Stimulated activated CD4-positive, alpha-beta T cell treated with anti-CD3 and anti-CD28 coated beads, Interleukin-1b, Interleukin-23, amount 100 ng/mL, for 48 hours (primary cell): ENCODE data around the gene GDF15.
A peak's percentile ranks its signal among the peaks of the same experiment; 100 is the strongest.

Source experiments
- DNase-seq: peaks from one replicate; pipeline ENCODE4 v3.0.0-alpha.2; 2020

GDF15 gene

GRCh38 chr19:18419699-18420460, 33.9 kb downstream of the GDF15 start:
- peak; percentile 53 for DNase-seq

DNA sequence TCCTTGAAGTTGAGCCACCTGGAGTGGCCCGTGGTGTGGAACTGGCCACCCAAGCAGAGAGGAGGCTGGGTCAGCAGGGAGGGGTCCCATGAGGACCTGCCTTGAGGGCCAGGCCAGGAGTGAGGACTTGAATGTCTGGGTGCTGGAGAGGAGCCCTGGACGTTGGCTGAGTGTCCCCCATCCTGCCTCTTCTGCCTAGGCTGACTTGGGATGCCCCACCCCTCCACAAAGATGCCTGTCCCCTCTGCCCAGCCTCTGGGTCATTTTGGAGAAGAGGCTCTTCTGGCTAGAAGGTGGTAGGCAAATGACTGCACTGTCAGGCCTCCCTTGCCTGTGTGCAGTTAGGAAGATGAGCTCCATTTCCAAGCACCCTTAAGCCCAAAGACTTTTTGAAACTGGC, 35.0 kb downstream of the GDF15 start:
- DNase-seq = no peak

DNA sequence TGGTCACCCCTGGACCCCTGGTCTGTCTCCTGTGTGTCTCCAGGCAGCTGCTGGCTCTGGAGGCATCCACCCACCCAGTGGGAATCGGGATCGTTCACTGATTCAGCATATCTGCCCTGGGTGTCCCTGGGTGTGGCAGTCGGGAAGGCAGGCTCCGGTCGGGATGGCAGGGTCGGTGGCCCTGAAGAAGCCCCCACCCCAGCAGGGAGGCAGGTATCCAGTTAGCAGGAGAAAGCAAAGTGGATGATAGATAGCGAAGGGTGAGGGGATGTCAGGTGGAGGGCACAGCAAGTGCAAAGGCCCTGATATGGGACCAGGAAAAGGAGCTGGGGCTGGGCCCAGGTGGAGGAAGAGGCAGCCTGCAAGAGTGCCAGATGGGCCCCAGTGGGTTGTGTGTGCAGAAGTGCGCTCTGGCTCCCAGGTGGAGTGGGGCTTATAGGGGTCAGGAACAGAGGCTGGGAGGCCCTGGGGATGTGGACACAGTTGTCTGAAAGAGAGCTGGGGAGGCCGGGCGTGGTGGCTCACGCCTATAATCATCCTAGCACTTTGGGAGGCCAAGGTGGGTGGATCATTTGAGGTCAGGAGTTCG, 35.5 kb downstream of the GDF15 start:
- no peak for DNase-seq

- DNase-seq = no peak
Measured at GRCh38 chr19:18422530-18423191, 36.7 kb downstream of the GDF15 start.

- no peak for DNase-seq
Measured at GRCh38 chr19:18423258-18424020, 37.5 kb downstream of the GDF15 start.

GRCh38 chr19:18424122-18424889, 38.3 kb downstream of the GDF15 start:
- DNase-seq = no peak

DNA sequence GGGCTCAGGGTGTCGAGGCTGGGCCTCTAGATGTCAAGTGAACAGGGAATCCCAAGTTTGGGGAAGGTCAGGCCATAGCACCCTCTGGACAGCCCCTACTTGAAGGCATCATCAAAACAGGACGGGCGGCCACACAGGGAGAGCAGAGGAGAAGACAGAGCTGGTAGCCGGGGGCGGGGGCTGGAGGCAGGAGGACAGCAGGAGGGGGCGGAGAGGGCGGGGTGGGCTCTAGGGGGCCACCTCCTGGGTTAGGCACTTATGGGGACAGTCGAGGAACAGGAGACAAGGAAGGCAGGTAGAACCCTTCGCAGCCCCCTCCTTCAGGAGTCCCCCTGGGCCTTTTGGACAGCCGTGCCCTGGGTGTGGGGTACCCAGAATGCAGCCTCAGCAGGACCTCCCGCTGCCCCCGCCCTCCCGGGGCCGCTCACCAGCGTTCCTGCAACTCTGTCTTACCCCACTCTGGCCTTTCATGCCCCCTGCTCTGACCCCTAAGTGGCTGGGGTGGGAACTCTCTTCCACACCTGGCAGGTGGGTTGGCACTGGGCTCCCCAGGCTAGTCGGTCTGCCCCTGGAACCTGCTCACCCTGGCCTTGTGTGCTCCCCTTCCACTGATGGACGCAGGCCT, 39.0 kb downstream of the GDF15 start:
- no peak for DNase-seq

- no peak for DNase-seq
Measured at GRCh38 chr19:18425515-18426415, 39.8 kb downstream of the GDF15 start.

DNA sequence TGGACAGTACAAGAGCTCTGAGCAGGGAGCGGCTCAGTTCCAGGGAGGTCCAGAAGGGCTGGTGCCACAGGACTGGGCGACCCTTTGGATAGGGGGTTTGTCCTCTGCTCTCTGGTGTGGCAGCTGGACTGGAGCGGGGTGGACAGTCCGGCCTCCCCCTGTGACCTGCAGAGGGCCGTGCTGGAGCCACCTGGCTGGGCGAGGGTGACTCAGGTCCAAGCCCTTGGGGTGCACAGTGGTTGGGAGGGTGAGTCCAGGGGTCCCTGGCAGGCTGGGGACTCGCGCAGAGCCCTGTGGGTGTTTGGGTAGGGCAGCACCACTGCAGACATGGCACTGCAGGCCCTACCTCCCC, 40.4 kb downstream of the GDF15 start:
- no peak for DNase-seq

DNA sequence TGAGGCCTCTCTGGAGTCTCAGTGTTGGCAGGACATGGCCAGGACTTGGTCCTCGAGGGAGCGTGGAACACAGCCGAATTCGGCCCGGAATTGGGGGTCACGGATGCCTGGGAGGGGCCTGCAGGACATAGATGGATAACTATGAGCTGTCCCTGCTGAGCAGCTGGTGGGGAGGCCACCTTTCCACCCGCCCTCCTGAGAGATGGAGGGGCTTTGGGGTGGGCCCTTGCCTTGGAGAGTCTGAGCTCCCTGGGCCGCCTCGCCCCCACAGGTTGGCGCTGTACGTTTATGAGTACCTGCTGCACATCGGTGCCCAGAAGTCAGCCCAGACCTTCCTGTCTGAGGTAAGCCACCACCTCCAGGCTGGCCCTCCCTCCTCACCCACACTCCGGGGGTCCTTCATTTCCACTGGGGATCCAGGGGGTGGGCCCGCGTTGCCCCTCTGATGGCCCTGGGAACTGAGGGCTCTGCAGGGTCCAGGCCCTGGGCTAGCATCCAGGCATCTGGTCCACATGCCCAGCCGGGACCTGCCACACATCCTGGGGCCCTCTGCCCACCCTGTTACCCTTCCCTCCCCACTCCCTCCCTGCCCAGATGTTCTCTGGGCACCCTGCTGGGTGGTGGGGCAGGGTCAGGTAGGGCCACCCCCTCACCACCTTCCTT, 41.3 kb downstream of the GDF15 start:
- no peak for DNase-seq

- no peak for DNase-seq
Measured at GRCh38 chr19:18427743-18428113, 41.8 kb downstream of the GDF15 start.

GRCh38 chr19:18428173-18428786, 42.3 kb downstream of the GDF15 start:
- DNase-seq = no peak

DNA sequence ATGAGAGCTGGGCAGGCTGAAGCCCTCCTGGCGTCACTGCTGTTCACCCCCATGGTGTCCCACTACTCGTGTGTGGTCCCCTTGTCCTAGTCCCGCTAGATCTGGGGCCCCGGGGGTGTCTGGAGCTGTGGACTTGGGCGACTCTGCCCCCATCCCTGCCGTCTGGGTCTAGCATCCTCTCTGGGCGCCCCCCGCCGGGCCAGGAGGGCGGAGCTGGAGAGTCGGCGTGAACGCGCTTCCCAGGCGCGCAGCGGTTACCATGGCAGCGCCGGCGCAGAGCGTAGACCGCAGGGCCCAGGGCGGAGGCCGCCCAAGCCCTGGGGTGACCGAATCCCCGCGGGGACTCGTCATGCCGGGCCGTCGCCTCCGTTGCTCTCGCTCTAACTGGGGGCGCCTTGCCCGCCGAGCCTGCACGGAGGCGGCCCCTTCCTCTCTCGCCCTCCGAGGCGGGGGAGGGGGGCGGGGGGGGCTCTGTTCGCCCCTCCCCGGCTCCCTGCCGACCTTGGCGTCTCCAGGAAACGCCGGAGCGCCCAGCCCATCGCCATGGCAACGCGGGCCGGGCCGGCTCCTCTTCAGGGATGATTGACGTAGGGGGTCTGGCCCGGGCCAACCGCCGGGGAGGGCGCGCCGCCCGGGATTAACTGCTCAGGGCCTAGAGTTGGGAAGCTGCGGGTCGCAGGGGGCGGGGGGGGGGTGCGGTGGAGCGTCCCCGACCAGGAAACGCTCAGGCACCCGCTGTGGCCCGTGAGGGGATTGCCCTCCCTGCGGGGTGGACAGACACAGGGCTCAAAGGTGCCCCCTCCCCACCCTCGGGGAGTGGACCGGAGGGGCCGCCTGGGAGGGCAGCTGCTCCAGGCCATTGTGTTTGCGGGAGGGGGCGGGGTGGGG, 43.1 kb downstream of the GDF15 start:
- peak; percentile 75 for DNase-seq

DNA sequence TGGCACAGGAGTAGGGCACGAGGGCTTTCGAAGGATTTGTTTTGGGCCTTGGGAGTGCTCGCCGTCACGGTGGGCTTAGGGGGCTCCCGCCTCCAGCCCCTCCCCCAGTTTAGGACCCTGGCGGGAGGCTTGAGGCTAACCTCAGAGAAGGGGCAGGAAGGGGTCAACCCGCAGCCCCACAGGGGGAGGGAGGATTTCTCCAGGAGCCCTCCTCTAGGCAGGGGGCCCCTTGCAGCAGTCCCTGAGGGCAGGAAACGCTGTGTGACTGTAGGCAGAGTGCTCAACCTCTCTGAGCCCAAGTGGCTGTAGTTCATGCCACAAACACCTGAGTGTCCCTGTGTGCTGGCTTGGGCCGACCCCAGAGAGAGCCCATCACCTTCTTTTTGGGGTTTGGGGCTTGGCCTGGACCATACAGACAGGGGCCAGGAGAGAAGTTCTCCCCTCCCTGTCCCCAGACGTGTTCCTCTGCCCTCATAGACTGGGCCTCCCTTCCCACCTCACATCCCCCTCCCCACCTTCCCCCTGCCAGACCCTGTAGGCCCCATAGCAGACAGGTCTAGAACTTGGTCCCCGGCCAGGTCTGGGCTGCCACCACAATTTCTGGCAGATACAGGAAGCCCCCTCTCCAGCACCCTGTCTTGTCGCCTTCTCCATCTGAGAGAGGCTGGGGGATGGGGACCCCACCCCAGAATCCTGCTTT, 43.9 kb downstream of the GDF15 start:
- DNase-seq = no peak

GRCh38 chr19:18430417-18431144, 44.6 kb downstream of the GDF15 start:
- DNase-seq = no peak

- DNase-seq = no peak
Measured at GRCh38 chr19:18431351-18432197, 45.6 kb downstream of the GDF15 start.
